Calu3 (cell line): Measurements from ENCODE around the gene TOP3B. TPM values are rescaled to one million over a fixed set of nuclear protein-coding genes. Genes with fewer than 3 reads are reported as not detected.

Source experiments
- BruUV-seq: library from RNA; stranded (reverse); fragments of 400-500 nt; replicated peaks from 2 replicates; lab custom pipeline; 2021; lab: Mats Ljungman, UMichigan
- CTCF ChIA-PET: fragments of 300-600 bp; sonication (Branson Sonifier 250); formaldehyde crosslinking; loops from one replicate; lab custom pipeline; 2022; ENCODE audit warnings: antibody characterized with exemption; lab: Charles Lee
- DNase-seq: peaks from one replicate; pipeline ENCODE4 v3.0.0; 2022
- H3K27ac Mint-ChIP-seq: one replicate; pipeline ENCODE4 v1.8.0; 2022; ENCODE audit warnings: mixed read lengths; ENCODE audit not compliant: unreplicated experiment
- H3K27me3 Mint-ChIP-seq: one replicate; pipeline ENCODE4 v1.8.0; 2022; ENCODE audit warnings: mixed read lengths; ENCODE audit not compliant: unreplicated experiment
- H3K36me3 Mint-ChIP-seq: one replicate; pipeline ENCODE4 v1.8.0; 2022; ENCODE audit warnings: mild to moderate bottlenecking, moderate library complexity, mixed read lengths; ENCODE audit not compliant: insufficient read depth, unreplicated experiment
- H3K4me1 Mint-ChIP-seq: one replicate; pipeline ENCODE4 v1.8.0; 2022; ENCODE audit warnings: mild to moderate bottlenecking, low read depth, mixed read lengths; ENCODE audit not compliant: unreplicated experiment
- H3K4me3 Mint-ChIP-seq: one replicate; pipeline ENCODE4 v1.8.0; 2022; ENCODE audit warnings: mild to moderate bottlenecking, low read depth, moderate library complexity, mixed read lengths; ENCODE audit not compliant: unreplicated experiment
- H3K9me3 Mint-ChIP-seq: one replicate; pipeline ENCODE4 v1.8.0; 2022; ENCODE audit warnings: low read depth, mixed read lengths; ENCODE audit not compliant: unreplicated experiment
- CTCF ChIP-seq: fragments of 200-600 bp; IDR thresholded peaks from one replicate; pipeline ENCODE4 v1.8.0; 2022; ENCODE audit warnings: antibody characterized with exemption; ENCODE audit not compliant: unreplicated experiment
- intact Hi-C: fragments of 100-400 bp; cut with micrococcal nuclease; formaldehyde crosslinking; loops from one replicate; pipeline ENCODE4 v1.10.0; 2022; ENCODE audit not compliant: unreplicated experiment
- total RNA-seq: library from RNA; stranded (reverse); gene quantifications from 2 replicates; pipeline ENCODE4 v1.2.3, GENCODE V29; 2022

Gene TOP3B
- total RNA-seq, 1 experiment from 2014 or later = 45.1 TPM

GRCh38 chr22:22022947-22023534 lies 40.5 kb upstream of the TOP3B start:
- intact Hi-C loops = no loop called here
- H3K4me3 Mint-ChIP-seq = no peak overlapping the region
- H3K36me3 Mint-ChIP-seq = no peaks in the 10 kb centered on the region
- no TSS peak for BruUV-seq
- peaks cover 57% of the 10 kb centered on the region for H3K27me3 Mint-ChIP-seq
- no peak overlapping the region for H3K27ac Mint-ChIP-seq
- H3K4me1 Mint-ChIP-seq = no peaks in the 10 kb centered on the region
- CTCF ChIA-PET = no interaction called here
- no peaks in the 10 kb centered on the region for H3K9me3 Mint-ChIP-seq
- no peak for DNase-seq
- TF ChIP-seq CTCF = no peak

- Mint-ChIP-seq H3K9me3 (no peaks in the 10 kb centered on the region), H3K4me1 (no peaks in the 10 kb centered on the region)
- CTCF ChIA-PET = no interaction called here
Measured at GRCh38 chr22:22022255-22022840, 39.8 kb upstream of the TOP3B start.

GRCh38 chr22:22021162-22021750 lies 38.7 kb upstream of the TOP3B start:
- TF ChIP-seq CTCF = no peak
- no peak overlapping the region for H3K4me3 Mint-ChIP-seq
- no peak overlapping the region for H3K27ac Mint-ChIP-seq
- H3K27me3 Mint-ChIP-seq = peaks cover 75% of the 10 kb centered on the region
- H3K4me1 Mint-ChIP-seq = no peaks in the 10 kb centered on the region
- H3K36me3 Mint-ChIP-seq = no peaks in the 10 kb centered on the region
- intact Hi-C loops = no loop called here
- H3K9me3 Mint-ChIP-seq = no peaks in the 10 kb centered on the region
- BruUV-seq = no TSS peak
- CTCF ChIA-PET = no interaction called here
- no peak for DNase-seq

More at GRCh38 chr22:22022255-22022840, 39.8 kb upstream of the TOP3B start:
- no TSS peak for BruUV-seq
- TF ChIP-seq CTCF = no peak
- H3K36me3 Mint-ChIP-seq = no peaks in the 10 kb centered on the region
- no peak overlapping the region for H3K4me3 Mint-ChIP-seq
- DNase-seq = no peak
- H3K27ac Mint-ChIP-seq = no peak overlapping the region
- peaks cover 64% of the 10 kb centered on the region for H3K27me3 Mint-ChIP-seq
- intact Hi-C loops = no loop called here

- no TSS peak for BruUV-seq
- no peaks in the 10 kb centered on the region for H3K36me3 Mint-ChIP-seq
- H3K27me3 Mint-ChIP-seq = peaks cover 83% of the 10 kb centered on the region
- H3K4me3 Mint-ChIP-seq = no peak overlapping the region
- H3K4me1 Mint-ChIP-seq = no peaks in the 10 kb centered on the region
- CTCF ChIA-PET = no interaction called here
- no peak for TF ChIP-seq CTCF
- no peaks in the 10 kb centered on the region for H3K9me3 Mint-ChIP-seq
- no peak for DNase-seq
- intact Hi-C loops = no loop called here
- H3K27ac Mint-ChIP-seq = no peak overlapping the region
Measured at GRCh38 chr22:22020425-22020852, 37.9 kb upstream of the TOP3B start.
